Measurements from ENCODE around the gene BRD7. TPM values are rescaled to one million over a fixed set of nuclear protein-coding genes. Genes with fewer than 3 reads are reported as not detected.

Gene BRD7
- total and polyA plus RNA-seq, 12 donors: 31.4 to 50.9 (median 42.7) TPM

- ATAC-seq (no peak), DNase-seq (no peak)
- H3K9me3 ChIP-seq: no peaks in the 10 kb centered on the region
- no peak overlapping the region for H3K4me3 ChIP-seq
- 82 to 86% methylated on average over 4 of the region's 4 CpGs for WGBS, 2 donors
- TF ChIP-seq CTCF (IDR thresholded peaks at IDR 0.05): no peak
- peaks cover 0 to 21% (median 2%) of the 10 kb centered on the region in 9 donors for H3K4me1 ChIP-seq
- intact Hi-C loops (cut with DNase I): loop anchor here in 1 of 10 donors (5.0 kb wide), 1 partner anchor 64 kb away; no protein-coding TSS in a partner anchor
- H3K27ac ChIP-seq: no peak overlapping the region
- peaks cover 0 to 97% (median 14%) of the 10 kb centered on the region in 9 donors for H3K36me3 ChIP-seq
- no peaks in the 10 kb centered on the region for H3K27me3 ChIP-seq
These were observed 57.7 kb downstream of the BRD7 start for GRCh38 chr16:50311134-50311528.

- Histone ChIP-seq H3K27me3 (no peaks in the 10 kb centered on the region), H3K9me3 (no peaks in the 10 kb centered on the region), H3K36me3 (peaks cover 0 to 97% (median 10%) of the 10 kb centered on the region in 9 donors), H3K27ac (no peak overlapping the region), H3K4me3 (no peak overlapping the region), H3K4me1 (peaks cover 0 to 21% (median 2%) of the 10 kb centered on the region in 9 donors)
- ATAC-seq (no peak), DNase-seq (no peak)
- 73 to 76% methylated on average over 18 of the region's 18 CpGs for WGBS, 2 donors
- TF ChIP-seq CTCF (IDR thresholded peaks at IDR 0.05): no peak
- intact Hi-C loops (cut with DNase I): loop anchor here in 1 of 10 donors (5.0 kb wide), 1 partner anchor 63 kb away; no protein-coding TSS in a partner anchor
These were observed 58.3 kb downstream of the BRD7 start for GRCh38 chr16:50310308-50311133.

- DNase-seq (no peak), ATAC-seq (peak in 5 of 8 donors; percentile 8 to 31 (median 15))
- WGBS, 2 donors: 63 to 68% methylated on average over 15 of the region's 15 CpGs
- H3K4me1 ChIP-seq: peaks cover 0 to 20% (median 2%) of the 10 kb centered on the region in 9 donors
- intact Hi-C loops (cut with DNase I): loop anchor here in 1 of 10 donors (5.0 kb wide), 1 partner anchor 62 kb away; no protein-coding TSS in a partner anchor
- no peak for TF ChIP-seq CTCF (IDR thresholded peaks at IDR 0.05)
- H3K36me3 ChIP-seq: peaks cover 0 to 97% (median 2%) of the 10 kb centered on the region in 9 donors
- H3K9me3 ChIP-seq: no peaks in the 10 kb centered on the region
- no peaks in the 10 kb centered on the region for H3K27me3 ChIP-seq
- H3K4me3 ChIP-seq: no peak overlapping the region
- H3K27ac ChIP-seq: no peak overlapping the region
These were observed 59.1 kb downstream of the BRD7 start for GRCh38 chr16:50309527-50310307.

- DNase-seq (no peak), ATAC-seq (no peak)
- 83 to 90% methylated on average over 11 of the region's 11 CpGs for WGBS, 2 donors
- Histone ChIP-seq H3K9me3 (no peaks in the 10 kb centered on the region), H3K4me3 (no peak overlapping the region), H3K27me3 (no peaks in the 10 kb centered on the region), H3K36me3 (peaks cover 0 to 97% (median 0%) of the 10 kb centered on the region in 9 donors), H3K4me1 (peaks cover 0 to 18% (median under 1%) of the 10 kb centered on the region in 9 donors), H3K27ac (no peak overlapping the region)
- no peak for TF ChIP-seq CTCF (IDR thresholded peaks at IDR 0.05)
- intact Hi-C loops (cut with DNase I): no loop called here
These were observed 59.6 kb downstream of the BRD7 start for GRCh38 chr16:50309156-50309526.

Data from heart right ventricle (tissue), 16 donors.